ENCODE results near the gene OFD1.

DNA sequence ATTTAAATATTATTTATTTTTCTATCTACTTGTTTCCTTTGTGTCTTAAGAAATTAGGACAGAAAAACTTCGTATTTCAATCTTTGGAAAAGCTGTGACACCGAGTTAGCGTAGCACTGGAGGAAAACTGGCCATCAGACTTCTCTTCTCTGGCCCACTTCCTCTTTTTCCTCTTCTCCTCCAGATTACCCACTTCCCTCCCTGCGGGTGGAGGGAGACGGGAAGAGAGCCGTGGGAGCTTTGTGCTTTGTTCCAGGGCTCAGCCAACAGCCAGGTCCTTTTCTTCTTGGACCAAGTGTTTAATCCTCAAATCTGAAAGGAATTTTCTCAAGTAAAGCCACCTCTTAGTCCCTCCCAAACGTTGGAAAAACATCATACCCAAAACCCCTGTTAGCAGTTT, 29.7 kb downstream of the OFD1 start:
- TF ChIP-seq, protein P1, sequence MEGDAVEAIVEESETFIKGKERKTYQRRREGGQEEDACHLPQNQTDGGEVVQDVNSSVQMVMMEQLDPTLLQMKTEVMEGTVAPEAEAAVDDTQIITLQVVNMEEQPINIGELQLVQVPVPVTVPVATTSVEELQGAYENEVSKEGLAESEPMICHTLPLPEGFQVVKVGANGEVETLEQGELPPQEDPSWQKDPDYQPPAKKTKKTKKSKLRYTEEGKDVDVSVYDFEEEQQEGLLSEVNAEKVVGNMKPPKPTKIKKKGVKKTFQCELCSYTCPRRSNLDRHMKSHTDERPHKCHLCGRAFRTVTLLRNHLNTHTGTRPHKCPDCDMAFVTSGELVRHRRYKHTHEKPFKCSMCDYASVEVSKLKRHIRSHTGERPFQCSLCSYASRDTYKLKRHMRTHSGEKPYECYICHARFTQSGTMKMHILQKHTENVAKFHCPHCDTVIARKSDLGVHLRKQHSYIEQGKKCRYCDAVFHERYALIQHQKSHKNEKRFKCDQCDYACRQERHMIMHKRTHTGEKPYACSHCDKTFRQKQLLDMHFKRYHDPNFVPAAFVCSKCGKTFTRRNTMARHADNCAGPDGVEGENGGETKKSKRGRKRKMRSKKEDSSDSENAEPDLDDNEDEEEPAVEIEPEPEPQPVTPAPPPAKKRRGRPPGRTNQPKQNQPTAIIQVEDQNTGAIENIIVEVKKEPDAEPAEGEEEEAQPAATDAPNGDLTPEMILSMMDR (IDR thresholded peaks at IDR 0.05; ENCODE audit: borderline replicate concordance, extremely low read depth, low read length, poor library complexity, severe bottlenecking): no peak
- no peak for TF ChIP-seq EZH2 (IDR thresholded peaks at IDR 0.05; ENCODE audit: borderline replicate concordance, low read depth, low read length, severe bottlenecking)

Measured in DND-41 (cell line).